H1 (cell line): ENCODE results near the gene MSI2. TPM values are rescaled to one million over a fixed set of nuclear protein-coding genes. Genes with fewer than 3 reads are reported as not detected.

Experiments used
- CTCF ChIA-PET: fragments of 300-600 bp; sonication (Branson Sonifier 250); formaldehyde crosslinking; loops from one replicate; lab custom pipeline; 2021; ENCODE audit not compliant: partially characterized antibody; lab: Charles Lee
- POLR2A ChIA-PET: fragments of 300-600 bp; sonication (Branson Sonifier 250); formaldehyde crosslinking; loops from one replicate; lab custom pipeline; 2021; ENCODE audit warnings: inconsistent platforms; ENCODE audit not compliant: partially characterized antibody; lab: Charles Lee
- DNase-seq, 2 experiments: peaks; one replicate each; pipeline versions ENCODE4 v3.0.0 to v3.0.0-alpha.2; 2010 to 2022; ENCODE audit warnings: low spot score in 2 of 2, low read depth in 1 of 2, mixed read lengths in 1 of 2
- FAIRE-seq: peaks from 2 replicates; lab custom pipeline; 2011; peaks lifted over from hg19 to GRCh38; lab: Jason Lieb, UNC
- H2AFZ ChIP-seq: 2 replicates; pipeline ENCODE4 v1.8.1; 2012; ENCODE audit warnings: low read length, inconsistent platforms
- H2AK5ac ChIP-seq: 2 replicates; pipeline ENCODE4 v1.6.1; 2013; ENCODE audit warnings: low read depth, low read length
- H2BK120ac ChIP-seq: replicated peaks from 2 replicates; pipeline ENCODE3; 2013; ENCODE audit warnings: low read depth, low read length, inconsistent platforms
- H2BK12ac ChIP-seq: 2 replicates; pipeline ENCODE4 v1.6.1; 2013; ENCODE audit warnings: low read depth, low read length
- H2BK15ac ChIP-seq: 2 replicates; pipeline ENCODE4 v1.6.1; 2013; ENCODE audit warnings: low read length
- H2BK20ac ChIP-seq: 2 replicates; pipeline ENCODE4 v1.6.1; 2013; ENCODE audit warnings: low read length
- H2BK5ac ChIP-seq: 2 replicates; pipeline ENCODE4 v1.6.1; 2013; ENCODE audit warnings: low read depth, low read length
- H3K14ac ChIP-seq: 2 replicates; pipeline ENCODE4 v1.6.1; 2013; ENCODE audit warnings: inconsistent platforms; ENCODE audit not compliant: insufficient read length
- H3K18ac ChIP-seq: 2 replicates; pipeline ENCODE4 v1.6.1; 2013; ENCODE audit warnings: low read length; ENCODE audit errors: extremely low read depth
- H3K23ac ChIP-seq: 2 replicates; pipeline ENCODE4 v1.6.1; 2013; ENCODE audit warnings: inconsistent platforms; ENCODE audit not compliant: insufficient read length
- H3K23me2 ChIP-seq: 2 replicates; pipeline ENCODE4 v1.6.1; 2013; ENCODE audit warnings: low read depth, low read length
- H3K27ac ChIP-seq: 2 replicates; pipeline ENCODE4 v1.6.1; 2011; ENCODE audit warnings: low read depth, low read length, inconsistent platforms
- H3K27me3 ChIP-seq, 4 experiments: replicated peaks in 1 of 4; 1 replicate in 1 of 4; 2 replicates in 3 of 4; pipeline versions ENCODE4 v1.6.1 to v1.8.1; 2011 to 2013; ENCODE audit warnings: low read length in 3 of 4, mild to moderate bottlenecking in 3 of 4, inconsistent platforms in 2 of 4, mixed read lengths in 2 of 4, moderate library complexity in 1 of 4; ENCODE audit not compliant: control insufficient read depth in 3 of 4, insufficient read depth in 3 of 4; ENCODE audit errors: extremely low read depth in 1 of 4
- H3K36me3 ChIP-seq, 4 experiments: 2 replicates each; pipeline versions ENCODE4 v1.6.1 to v1.8.1; 2011 to 2013; ENCODE audit warnings: mild to moderate bottlenecking in 4 of 4, low read length in 3 of 4, moderate library complexity in 2 of 4, control low read depth in 1 of 4, inconsistent platforms in 1 of 4; ENCODE audit not compliant: insufficient read depth in 4 of 4, control insufficient read depth in 2 of 4
- H3K4ac ChIP-seq: replicated peaks from 2 replicates; pipeline ENCODE3; 2013; ENCODE audit warnings: low read length, low read depth, mixed read lengths, inconsistent platforms; ENCODE audit not compliant: insufficient read length
- H3K4me1 ChIP-seq, 4 experiments: replicated peaks in 1 of 4; 1 replicate in 1 of 4; 2 replicates in 3 of 4; pipeline versions ENCODE4 v1.6.1 to v1.8.1; 2011 to 2013; ENCODE audit warnings: low read length in 3 of 4, inconsistent platforms in 2 of 4, mixed read lengths in 1 of 4; ENCODE audit not compliant: insufficient read depth in 4 of 4, control insufficient read depth in 3 of 4
- H3K4me2 ChIP-seq, 2 experiments: 2 replicates each; pipeline versions ENCODE4 v1.6.1 to v1.8.1; 2011 to 2013; ENCODE audit warnings: low read depth in 2 of 2, low read length in 2 of 2, control low read depth in 1 of 2, inconsistent platforms in 1 of 2, mild to moderate bottlenecking in 1 of 2; ENCODE audit not compliant: insufficient read depth in 1 of 2
- H3K4me3 ChIP-seq, 4 experiments: fragments of 200-600, 300-600 bp in 1 of 4; sonication (generic), shearing (Covaris generic), sonication (Bioruptor Twin) in 1 of 4; 2 replicates each; pipeline versions ENCODE4 v1.5.1 to v1.8.1; 2011 to 2016; ENCODE audit warnings: low read length in 4 of 4, low read depth in 3 of 4, control low read depth in 2 of 4, inconsistent platforms in 2 of 4, mild to moderate bottlenecking in 2 of 4, mixed read lengths in 1 of 4, moderate library complexity in 1 of 4; ENCODE audit not compliant: insufficient read depth in 2 of 4; ENCODE audit errors: extremely low read depth in 1 of 4
- H3K56ac ChIP-seq: replicated peaks from 2 replicates; pipeline ENCODE3; 2013; ENCODE audit warnings: low read depth, mild to moderate bottlenecking, mixed read lengths, low read length, inconsistent platforms; ENCODE audit not compliant: insufficient read length
- H3K79me1 ChIP-seq: 2 replicates; pipeline ENCODE4 v1.6.1; 2013; ENCODE audit warnings: low read depth, low read length, control low read depth
- H3K79me2 ChIP-seq, 2 experiments: 2 replicates each; pipeline versions ENCODE4 v1.6.1 to v1.8.1; 2012 to 2013; ENCODE audit warnings: low read length in 2 of 2, mild to moderate bottlenecking in 2 of 2, inconsistent platforms in 1 of 2; ENCODE audit not compliant: insufficient read depth in 2 of 2, control insufficient read depth in 1 of 2
- H3K9ac ChIP-seq, 4 experiments: replicated peaks in 1 of 4; 1 replicate in 1 of 4; 2 replicates in 3 of 4; pipeline versions ENCODE4 v1.6.1 to v1.8.1; 2011 to 2013; ENCODE audit warnings: low read depth in 3 of 4, low read length in 3 of 4, control low read depth in 2 of 4, mild to moderate bottlenecking in 2 of 4, moderate library complexity in 2 of 4, inconsistent platforms in 1 of 4; ENCODE audit errors: extremely low read depth in 1 of 4
- H3K9me3 ChIP-seq, 2 experiments: 2 replicates each; pipeline versions ENCODE4 v1.6.1 to v1.8.1; 2012 to 2013; ENCODE audit warnings: mild to moderate bottlenecking in 2 of 2, moderate library complexity in 2 of 2, control low read depth in 1 of 2, inconsistent platforms in 1 of 2, low read depth in 1 of 2, low read length in 1 of 2, mixed read lengths in 1 of 2; ENCODE audit not compliant: insufficient read depth in 2 of 2
- H4K20me1 ChIP-seq, 2 experiments: replicated peaks in 1 of 2; 2 replicates each; pipeline versions ENCODE3 to v1.8.1; 2011 to 2013; ENCODE audit warnings: inconsistent platforms in 2 of 2, low read length in 2 of 2, mild to moderate bottlenecking in 1 of 2; ENCODE audit not compliant: insufficient read depth in 2 of 2, control insufficient read depth in 1 of 2
- H4K5ac ChIP-seq: 2 replicates; pipeline ENCODE4 v1.6.1; 2013; ENCODE audit warnings: low read length, low read depth, mixed read lengths, inconsistent platforms; ENCODE audit not compliant: insufficient read length
- H4K8ac ChIP-seq: 2 replicates; pipeline ENCODE4 v1.8.0; 2013; ENCODE audit warnings: mild to moderate bottlenecking, moderate library complexity, low read length, inconsistent platforms; ENCODE audit not compliant: insufficient read depth; ENCODE audit errors: extremely low read depth
- H4K91ac ChIP-seq: replicated peaks from 2 replicates; pipeline ENCODE3; 2013; ENCODE audit warnings: low read length, mixed read lengths, inconsistent platforms; ENCODE audit not compliant: insufficient read length
- ATF2 ChIP-seq: IDR thresholded peaks from 2 replicates; pipeline ENCODE4 v1.6.1; 2012; ENCODE audit warnings: low read length, inconsistent platforms
- SIRT6 ChIP-seq: IDR thresholded peaks from one replicate; pipeline ENCODE4 v1.7.1; 2012; ENCODE audit warnings: low read length, inconsistent platforms
- WGBS, 2 experiments: shearing (Covaris generic) in 1 of 2; methylation state at CpG; one replicate each; pipeline versions ENCODE4 v1.1.6 to v1.1.7; 2013 to 2015; ENCODE audit warnings: low lambda C conversion rate in 2 of 2, mixed read lengths in 2 of 2, inconsistent platforms in 1 of 2, low coverage in 1 of 2, missing lambda C conversion rate in 1 of 2; ENCODE audit not compliant: insufficient replicate concordance in 2 of 2, insufficient coverage in 1 of 2, insufficient read length in 1 of 2; ENCODE audit errors: extremely low coverage in 1 of 2, missing lambda C conversion rate in 1 of 2; 5-methylcytosine and 5-hydroxymethylcytosine counted together
- polyA plus RNA-seq, 7 experiments: library from polyadenylated mRNA; depleted of rRNA in 3 of 7; stranded (reverse) in 5 of 7; unstranded in 2 of 7; fragments of >200 nt in 5 of 7; fragments of 200-250 nt in 2 of 7; gene quantifications; 1 replicate in 5 of 7; 2 replicates in 1 of 7; 4 replicates in 1 of 7; pipeline versions ENCODE4 v1.2.1 to v1.2.3, GENCODE V29; 2011 to 2013; ENCODE audit warnings: missing spikeins in 2 of 7, mixed read lengths in 2 of 7
- total RNA-seq: library from RNA; stranded (reverse); fragmentation: NEBNext Ultra II Directional; extraction: Animal tissue kit (Norgen Biotek cat#: 25700); gene quantifications from 2 replicates; pipeline ENCODE4 v1.2.1, GENCODE V29; 2021

The MSI2 gene
- total and polyA plus RNA-seq, 2 of the 8 experiments (the other 6 are each of a cell fraction or from before 2014, with no cell fraction given): 36.7 to 80.6 TPM

DNA sequence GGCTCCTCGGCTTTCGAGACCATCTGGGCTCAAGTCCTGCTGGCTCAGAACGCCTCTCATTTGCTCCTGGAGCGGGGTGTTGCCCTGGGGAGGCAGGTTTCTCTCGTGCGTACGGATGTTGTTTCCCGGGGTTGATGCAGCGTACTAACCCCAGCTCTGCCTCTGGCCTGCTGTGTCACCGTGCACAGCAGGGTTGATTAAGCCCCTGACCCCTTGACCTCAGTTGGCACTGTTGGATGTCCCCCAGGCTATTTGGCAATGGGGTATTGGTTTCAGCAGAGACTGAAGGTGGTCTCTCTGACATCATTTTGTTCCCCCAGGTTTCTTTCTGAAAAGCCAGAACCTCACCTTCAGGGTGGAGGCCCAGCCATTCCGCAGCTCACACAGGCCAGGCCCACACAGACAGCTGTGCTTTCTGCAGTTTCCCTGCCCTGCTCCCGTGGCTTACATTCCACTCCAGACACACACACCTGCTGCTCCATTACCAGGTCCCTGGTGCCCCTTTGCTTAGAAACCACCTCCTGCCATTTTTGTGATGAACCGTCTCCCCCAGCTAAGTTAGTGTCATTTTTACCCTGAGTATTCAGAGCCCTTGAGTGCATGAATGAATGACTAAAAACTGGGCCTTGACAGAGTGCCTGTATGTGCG is 255.3 kb downstream of the MSI2 start:
- H3K18ac ChIP-seq: no peak overlapping the region
- H4K8ac ChIP-seq: no peak overlapping the region
- H4K5ac ChIP-seq: no peak overlapping the region
- no peak overlapping the region; the same call in 1 of the 2 replicates for H2BK5ac ChIP-seq
- FAIRE-seq (no peak), DNase-seq (no peak)
- POLR2A ChIA-PET: no interaction called here
- H3K79me2 ChIP-seq: peaks cover 0 to 22% of the 10 kb centered on the region in 2 experiments; a peak in 2 of 4 replicates
- no peak overlapping the region for H2AFZ ChIP-seq
- peak overlapping the region; percentile 40 for H4K91ac ChIP-seq
- H3K14ac ChIP-seq: no peak overlapping the region
- no peak overlapping the region for H3K27ac ChIP-seq
- no peak overlapping the region for H2BK20ac ChIP-seq
- no peak overlapping the region for H2BK15ac ChIP-seq
- no peaks in the 10 kb centered on the region for H3K27me3 ChIP-seq
- no peak overlapping the region for H2BK12ac ChIP-seq
- CTCF ChIA-PET: interaction anchor here (0.8 to 3.7 kb wide), 12 partner anchors 14 to 268 kb away, joined by 3 to 8 read pairs (median 4); no protein-coding TSS in a partner anchor
- peaks cover 7% of the 10 kb centered on the region for H3K79me1 ChIP-seq
- H3K23me2 ChIP-seq: no peaks in the 10 kb centered on the region
- no peak overlapping the region for H2BK120ac ChIP-seq
- no peak overlapping the region for H3K9ac ChIP-seq
- H3K4me2 ChIP-seq: no peak overlapping the region
- peaks cover 5 to 18% (median 11%) of the 10 kb centered on the region in 4 experiments for H3K4me1 ChIP-seq
- H3K36me3 ChIP-seq: no peaks in the 10 kb centered on the region
- TF ChIP-seq ATF2 (no peak), SIRT6 (no peak)
- H3K23ac ChIP-seq: no peak overlapping the region
- H3K4ac ChIP-seq: no peak overlapping the region
- WGBS, 2 experiments: 83% methylated on average over 14 of the region's 14 CpGs; no CpG with 5 or more reads in 1 of the 2 experiments
- no peak overlapping the region for H3K56ac ChIP-seq
- H3K4me3 ChIP-seq: no peak overlapping the region
- peaks cover 0 to 4% of the 10 kb centered on the region in 2 experiments for H4K20me1 ChIP-seq
- H2AK5ac ChIP-seq: 0 out of 2 replicates have a peak overlapping the region, but pooled peaks have one; percentile 3
- no peaks in the 10 kb centered on the region for H3K9me3 ChIP-seq
